NOMO-1 (cell line): ENCODE measurements around the gene TRIO.

Experiments used
- DNase-seq, 2 experiments: peaks; one replicate each; lab custom pipeline; 2025; ENCODE audit not compliant: unreplicated experiment in 2 of 2; lab: John Stamatoyannopoulos, UW

Gene TRIO

DNA sequence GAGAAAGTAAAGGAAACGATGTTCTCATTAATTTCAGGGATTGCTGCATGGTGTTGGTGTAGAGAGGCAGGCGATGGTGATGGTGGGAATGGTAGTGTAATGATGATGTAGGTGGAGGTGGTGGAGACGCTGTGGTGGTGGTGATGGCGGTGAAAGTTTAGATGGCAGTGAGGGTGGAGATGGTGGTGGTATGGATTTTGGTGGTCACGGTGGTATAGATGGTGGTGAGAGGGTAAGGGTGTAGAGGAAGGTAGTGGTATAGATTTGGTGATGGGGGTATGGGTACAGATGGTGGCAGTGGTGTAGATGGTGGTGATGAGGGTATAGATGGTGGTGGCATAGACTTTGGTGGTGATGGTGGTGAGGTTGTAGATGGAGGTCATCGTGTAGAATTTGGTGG is 259.3 kb downstream of the TRIO start:
- no peak for DNase-seq

GRCh38 chr5:14404780-14405179 is 261.6 kb downstream of the TRIO start:
- no peak for DNase-seq

DNA sequence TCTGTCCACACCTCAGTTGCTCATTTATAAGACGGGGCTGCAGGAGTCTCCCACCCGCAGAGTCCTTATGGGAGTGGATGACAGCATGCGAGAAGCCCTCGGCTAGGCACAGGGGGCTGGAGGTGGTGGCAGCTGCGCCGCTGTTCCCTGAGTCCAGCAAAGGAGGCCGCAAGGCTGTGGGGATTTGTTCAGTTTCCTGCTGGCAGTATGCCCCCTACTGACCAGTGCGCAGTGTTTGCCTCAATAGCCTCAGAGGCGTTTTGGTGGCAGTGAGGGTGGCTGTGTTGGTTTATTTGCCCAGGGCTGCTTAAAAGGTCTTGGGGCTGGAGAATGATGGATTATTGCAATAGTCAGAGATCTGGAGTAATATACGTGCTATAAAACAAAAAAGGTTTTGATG is 262.1 kb downstream of the TRIO start:
- DNase-seq, result no peak

DNA sequence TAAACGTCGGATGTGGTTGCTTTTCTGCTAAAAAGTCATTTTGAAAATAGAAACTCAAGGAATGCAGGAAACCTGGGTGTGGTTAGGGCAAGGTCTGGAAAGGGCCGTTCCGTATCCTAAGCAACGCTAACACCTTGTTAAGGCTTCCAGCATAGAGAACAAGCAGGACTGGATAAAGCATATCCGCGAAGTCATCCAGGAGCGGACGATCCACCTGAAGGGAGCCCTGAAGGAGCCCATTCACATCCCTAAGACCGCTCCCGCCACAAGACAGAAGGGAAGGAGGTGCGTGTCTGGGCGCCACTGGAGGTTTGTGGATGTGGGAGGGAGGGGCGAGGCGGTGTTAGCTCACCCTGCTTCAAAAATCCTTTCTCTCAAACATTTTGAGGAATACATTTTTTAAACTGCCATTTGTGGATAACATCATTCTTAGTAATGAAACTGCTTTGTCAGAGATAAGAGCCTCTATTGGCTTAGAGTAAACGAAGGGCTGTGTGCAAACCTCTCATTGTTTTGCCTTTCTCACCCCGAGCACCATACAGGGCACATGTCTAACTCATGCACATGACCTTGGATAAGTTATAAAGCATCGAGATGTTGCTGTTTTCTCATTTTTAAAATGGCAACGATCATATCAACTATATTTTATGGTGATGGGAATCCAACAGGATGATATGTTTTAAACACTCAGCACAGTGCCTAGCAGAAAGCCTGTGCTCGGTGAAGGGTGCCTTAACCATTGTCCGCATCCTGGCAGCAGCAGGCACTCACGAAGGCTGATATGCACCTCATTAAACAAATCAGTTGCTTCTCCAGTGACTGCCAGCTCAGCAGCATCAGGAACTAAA is 262.8 kb downstream of the TRIO start:
- no peak for DNase-seq

DNA sequence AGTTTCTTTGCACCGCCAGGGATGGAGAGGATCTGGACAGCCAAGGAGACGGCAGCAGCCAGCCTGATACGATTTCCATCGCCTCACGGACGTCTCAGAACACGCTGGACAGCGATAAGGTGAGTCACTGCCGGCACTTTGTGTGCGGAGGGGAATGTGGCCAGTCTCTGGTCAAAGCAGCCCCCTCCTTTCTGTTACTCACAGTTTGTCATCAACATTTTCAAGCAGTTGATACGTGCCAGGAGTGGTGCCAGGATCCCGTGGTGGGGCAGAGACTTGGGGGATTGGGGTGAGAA is 263.4 kb downstream of the TRIO start:
- no peak for DNase-seq

- DNase-seq, result no peak
Measured at GRCh38 chr5:14407051-14407450, 263.9 kb downstream of the TRIO start.

DNA sequence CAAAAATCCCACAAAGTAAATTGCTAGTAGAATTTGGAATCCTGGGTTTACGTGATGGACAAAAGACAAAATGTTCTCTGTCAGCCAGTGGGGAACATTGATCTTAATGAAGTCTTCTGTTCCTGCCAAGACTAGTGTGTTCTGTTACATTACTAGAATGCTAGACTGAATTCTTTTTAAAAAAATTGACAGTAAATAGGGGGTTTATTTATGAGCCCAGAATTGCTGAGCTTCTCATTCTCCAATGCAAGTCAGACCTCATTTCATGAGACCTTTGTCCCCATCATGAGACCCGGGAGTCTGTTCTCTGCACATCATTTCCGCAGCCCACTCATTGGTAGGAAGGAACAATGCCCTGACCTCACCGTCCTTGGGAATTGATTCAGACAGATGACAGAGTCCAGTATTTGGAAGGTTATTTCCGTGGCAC is 264.6 kb downstream of the TRIO start:
- no peak for DNase-seq

DNA sequence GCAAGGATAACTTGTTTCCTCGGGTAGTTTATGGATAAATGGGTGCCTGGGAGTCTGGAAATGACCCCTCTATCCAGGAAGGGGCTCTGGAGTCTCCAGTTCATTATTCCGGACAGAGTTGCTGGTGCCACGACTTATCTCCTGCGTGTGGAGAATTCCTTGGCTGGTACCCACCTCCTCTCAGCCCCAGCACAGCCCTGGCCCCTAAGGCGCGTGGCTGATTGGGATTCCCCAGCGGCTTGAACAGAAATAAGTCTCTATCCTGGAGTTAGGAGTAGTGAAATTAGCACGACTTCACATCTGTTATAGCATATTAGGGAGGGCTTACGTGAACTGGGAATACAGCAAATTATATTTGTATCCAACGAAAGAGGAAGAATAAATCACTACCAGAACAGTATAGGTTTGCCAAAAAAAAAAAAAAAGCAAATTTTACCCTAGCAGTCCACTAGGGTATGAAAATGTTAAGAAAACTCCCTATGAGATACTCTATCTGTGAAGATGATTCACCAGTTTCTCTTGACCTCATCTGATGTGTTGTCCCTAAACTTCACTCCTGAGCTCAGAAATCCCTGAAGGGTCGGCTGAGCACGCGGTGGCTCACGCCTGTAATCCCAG is 265.9 kb downstream of the TRIO start:
- no peak for DNase-seq

DNA sequence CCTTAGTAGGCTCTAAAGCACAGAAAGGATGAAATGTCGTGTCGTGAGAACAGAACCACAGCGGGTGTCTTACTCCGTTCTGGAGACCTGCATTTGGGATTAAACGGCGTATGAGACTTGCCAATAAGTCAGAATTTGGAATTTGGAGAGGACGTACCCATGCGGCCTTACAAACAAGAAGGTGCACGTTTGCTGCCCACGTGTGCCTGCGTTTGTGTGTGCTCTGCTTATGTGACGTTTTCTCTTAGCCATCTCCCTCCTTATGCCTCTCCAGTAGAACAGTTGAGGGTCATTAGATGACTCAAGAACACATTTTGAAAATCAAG is 266.9 kb downstream of the TRIO start:
- no peak for DNase-seq

GRCh38 chr5:14410394-14411201 is 267.5 kb downstream of the TRIO start:
- no peak for DNase-seq

- DNase-seq, result no peak
Measured at GRCh38 chr5:14411216-14411615, 268.1 kb downstream of the TRIO start.

DNA sequence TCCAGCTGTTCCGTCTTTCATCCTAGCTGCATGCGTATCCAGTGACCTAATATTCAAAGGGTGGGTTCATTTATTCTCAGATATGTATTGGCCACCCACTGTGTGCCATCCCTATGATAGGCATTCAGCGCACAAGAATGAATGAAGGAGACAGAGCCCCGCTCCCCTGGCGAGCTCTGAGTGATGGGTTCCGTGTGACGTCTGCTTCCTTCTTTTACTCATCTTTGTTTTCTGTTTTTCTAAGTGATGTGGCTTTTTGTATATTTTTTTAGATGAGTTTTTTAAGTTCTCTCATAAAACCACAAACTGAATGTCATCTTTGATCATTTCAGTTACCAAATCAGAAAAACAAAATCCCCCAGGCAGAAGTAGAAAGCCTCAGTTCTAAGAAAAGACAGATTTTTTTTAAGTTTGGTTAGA is 270.2 kb downstream of the TRIO start:
- DNase-seq, result no peak

DNA sequence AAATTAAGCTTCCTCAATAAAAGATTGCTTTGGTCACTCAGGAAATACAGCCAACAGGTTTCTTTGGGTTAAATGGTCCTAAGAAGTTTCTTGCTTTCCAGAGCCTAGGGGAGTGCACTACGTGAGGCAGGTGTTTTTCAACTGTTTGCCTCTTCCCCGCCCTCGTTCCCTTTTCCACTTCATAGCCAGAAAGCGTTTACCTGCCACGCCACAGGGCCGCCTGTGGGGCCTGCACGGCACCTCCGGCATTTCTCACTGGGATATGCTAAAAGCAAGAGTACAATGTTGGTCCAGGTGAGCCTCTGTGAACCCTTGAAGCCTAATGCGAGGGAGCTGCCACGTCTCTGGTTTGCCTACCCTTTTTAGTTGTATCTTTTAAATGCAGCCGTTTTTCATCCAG is 270.9 kb downstream of the TRIO start:
- DNase-seq, result no peak

DNA sequence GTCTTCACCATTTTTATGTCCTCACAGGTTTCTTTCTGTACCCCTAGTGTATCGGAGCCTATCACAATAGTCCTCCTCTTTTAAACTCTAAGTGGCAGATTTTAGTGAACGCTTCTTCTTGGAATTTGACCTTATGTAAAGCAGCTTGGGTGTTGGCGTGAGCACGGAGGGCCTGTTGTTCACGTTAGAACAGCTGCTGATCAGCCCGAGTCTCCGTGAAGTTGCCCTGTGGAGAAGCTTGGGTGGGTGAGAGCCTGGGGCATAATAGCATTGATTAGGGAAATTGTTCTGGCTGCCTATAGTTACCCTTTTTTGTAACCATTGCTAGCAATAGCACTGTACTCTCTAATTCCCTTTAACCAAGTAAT is 271.5 kb downstream of the TRIO start:
- no peak for DNase-seq

GRCh38 chr5:14415024-14415697 is 272.0 kb downstream of the TRIO start:
- no peak for DNase-seq

- no peak for DNase-seq
Measured at GRCh38 chr5:14415698-14416074, 272.5 kb downstream of the TRIO start.

- no peak for DNase-seq
Measured at GRCh38 chr5:14416621-14417275, 273.6 kb downstream of the TRIO start.

- DNase-seq, result no peak
Measured at GRCh38 chr5:14417276-14417730, 274.2 kb downstream of the TRIO start.

DNA sequence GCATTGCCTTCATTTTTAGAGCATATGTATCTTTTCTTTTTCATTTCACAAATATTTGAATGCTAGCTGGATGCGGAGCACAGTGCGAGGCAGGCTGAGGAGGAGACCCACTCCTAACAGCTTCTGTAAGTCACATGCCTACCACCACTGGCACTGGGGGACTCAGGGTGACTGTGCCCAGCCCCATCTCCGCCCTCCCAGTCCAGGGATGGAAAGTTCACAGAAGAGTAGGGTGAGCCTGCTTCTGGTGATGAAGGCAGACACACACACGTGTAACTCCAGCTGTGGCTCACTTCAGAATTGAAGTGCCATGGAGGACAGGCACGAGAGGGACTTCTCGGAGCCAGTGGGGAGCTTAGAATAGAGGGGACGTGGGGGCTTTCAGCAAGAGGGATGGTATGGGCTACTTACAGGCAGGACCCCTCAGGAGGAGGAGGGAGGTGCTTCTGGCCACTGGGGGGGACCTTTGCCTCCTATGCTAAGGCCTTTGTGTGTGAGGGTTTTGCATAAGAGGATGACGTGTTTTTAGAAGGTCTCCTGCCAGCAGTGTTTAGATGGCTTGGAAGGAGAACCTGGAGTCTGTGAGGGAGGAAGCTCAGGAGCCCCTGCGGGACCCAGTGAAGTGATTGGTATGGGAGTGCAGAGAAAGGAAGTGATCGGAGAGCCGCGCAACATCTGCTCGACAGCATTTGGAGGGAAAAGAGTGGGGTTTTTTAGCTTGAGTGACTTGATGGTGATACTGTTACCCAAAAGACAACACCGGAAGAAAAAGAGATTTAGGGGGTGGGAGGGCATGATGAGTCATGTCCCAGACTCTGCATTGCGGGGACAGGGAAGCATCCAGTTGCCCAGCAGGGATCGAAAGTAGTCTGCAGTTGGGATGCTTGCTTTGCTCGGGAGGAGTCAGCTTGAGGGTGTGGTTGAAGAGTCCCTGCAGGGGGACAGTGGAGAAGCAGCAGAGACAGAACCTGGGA is 274.9 kb downstream of the TRIO start:
- no peak for DNase-seq

GRCh38 chr5:14419686-14420085 is 276.5 kb downstream of the TRIO start:
- DNase-seq, result no peak
